ENCODE measurements around the gene CC2D1A.
"Not testable (repeated sequence)": the region's sequence is repeated elsewhere in the genome, so short reads cannot be mapped to it uniquely, and the experiment has no call there.

Gene CC2D1A

GRCh38 chr19:13909430-13909829 is 3.4 kb downstream of the CC2D1A start:
- no peak for DNase-seq

GRCh38 chr19:13913352-13913751 is 7.4 kb downstream of the CC2D1A start:
- DNase-seq: no peak

GRCh38 chr19:13914777-13915176 is 8.8 kb downstream of the CC2D1A start:
- DNase-seq: no peak

GRCh38 chr19:13917888-13918406 is 11.9 kb downstream of the CC2D1A start:
- no peak for DNase-seq

GRCh38 chr19:13918726-13919411 is 12.9 kb downstream of the CC2D1A start:
- DNase-seq: no peak

- DNase-seq: no peak
These were observed 14.5 kb downstream of the CC2D1A start for GRCh38 chr19:13920524-13920923.

- DNase-seq: peak; percentile 46
These were observed 15.1 kb downstream of the CC2D1A start for GRCh38 chr19:13920940-13921747.

- not testable (repeated sequence) for DNase-seq
These were observed 16.1 kb downstream of the CC2D1A start for GRCh38 chr19:13922118-13922517.

- no peak for DNase-seq
These were observed 17.4 kb downstream of the CC2D1A start for GRCh38 chr19:13923194-13923987.

GRCh38 chr19:13926010-13926409 is 20.0 kb downstream of the CC2D1A start:
- no peak for DNase-seq

GRCh38 chr19:13926715-13927114 is 20.7 kb downstream of the CC2D1A start:
- DNase-seq: no peak

GRCh38 chr19:13929340-13929739 is 23.3 kb downstream of the CC2D1A start:
- no peak for DNase-seq

GRCh38 chr19:13929956-13930355 is 24.0 kb downstream of the CC2D1A start:
- no peak for DNase-seq

GRCh38 chr19:13930402-13930801 is 24.4 kb downstream of the CC2D1A start:
- DNase-seq: no peak

- no peak for DNase-seq
These were observed 25.6 kb downstream of the CC2D1A start for GRCh38 chr19:13931391-13932148.

- DNase-seq: no peak
These were observed 26.2 kb downstream of the CC2D1A start for GRCh38 chr19:13932149-13932637.

GRCh38 chr19:13932911-13933393 is 27.0 kb downstream of the CC2D1A start:
- DNase-seq: no peak

- DNase-seq: no peak
These were observed 28.7 kb downstream of the CC2D1A start for GRCh38 chr19:13934785-13935109.

- DNase-seq: no peak
These were observed 29.9 kb downstream of the CC2D1A start for GRCh38 chr19:13935765-13936510.

- DNase-seq: peak; percentile 19
These were observed 31.7 kb downstream of the CC2D1A start for GRCh38 chr19:13937479-13938300.
